Common myeloid progenitor, CD34-positive (primary cell): Measurements from ENCODE around the gene FBXO11.

Experiments
- CTCF ChIA-PET: fragments of 350-600 bp; sonication (Branson Sonifier 250); formaldehyde crosslinking; loops from one replicate; lab custom pipeline; 2021; ENCODE audit warnings: antibody characterized with exemption; lab: Charles Lee
- POLR2A ChIA-PET: fragments of 350-600 bp; sonication (Branson Sonifier 250); formaldehyde crosslinking; loops from one replicate; lab custom pipeline; 2021; ENCODE audit warnings: antibody characterized with exemption; lab: Charles Lee
- DNase-seq, 3 donors: peaks; one replicate each; pipeline versions ENCODE4 v3.0.0 to v3.0.0-alpha.2; 2013
- H3K27ac ChIP-seq, 2 experiments: 1 replicate in 1 of 2; 2 replicates in 1 of 2; pipeline ENCODE4 v1.7.0; 2013; ENCODE audit warnings: inconsistent platforms in 2 of 2, low read length in 2 of 2, mild to moderate bottlenecking in 2 of 2, low read depth in 1 of 2, moderate library complexity in 1 of 2; ENCODE audit not compliant: severe bottlenecking in 2 of 2, insufficient read depth in 1 of 2, poor library complexity in 1 of 2
- H3K27me3 ChIP-seq, 5 experiments: replicated peaks in 2 of 5; 1 replicate in 3 of 5; 2 replicates in 2 of 5; pipeline versions ENCODE4 v1.6.1 to v1.7.0; 2013; ENCODE audit warnings: low read length in 4 of 5, mild to moderate bottlenecking in 2 of 5, moderate library complexity in 2 of 5, inconsistent platforms in 1 of 5; ENCODE audit not compliant: insufficient read depth in 5 of 5, control insufficient read depth in 4 of 5
- H3K36me3 ChIP-seq, 4 experiments: 1 replicate in 2 of 4; 2 replicates in 2 of 4; pipeline versions ENCODE4 v1.6.1 to v1.7.0; 2013; ENCODE audit warnings: low read length in 3 of 4, control low read depth in 1 of 4, mild to moderate bottlenecking in 1 of 4; ENCODE audit not compliant: control insufficient read depth in 4 of 4, insufficient read depth in 4 of 4
- H3K4me1 ChIP-seq, 4 experiments: 1 replicate in 3 of 4; 2 replicates in 1 of 4; pipeline versions ENCODE4 v1.6.1 to v1.7.1; 2013; ENCODE audit warnings: low read length in 3 of 4, mild to moderate bottlenecking in 3 of 4, control low read depth in 1 of 4, inconsistent platforms in 1 of 4, moderate library complexity in 1 of 4; ENCODE audit not compliant: control insufficient read depth in 4 of 4, insufficient read depth in 4 of 4; ENCODE audit errors: control extremely low read depth in 1 of 4
- H3K4me3 ChIP-seq, 7 experiments: 1 replicate in 4 of 7; 2 replicates in 3 of 7; pipeline versions ENCODE4 v1.5.1 to v1.7.0; 2013; ENCODE audit warnings: mild to moderate bottlenecking in 7 of 7, low read length in 6 of 7, moderate library complexity in 6 of 7, inconsistent platforms in 2 of 7, low read depth in 2 of 7, control low read depth in 1 of 7; ENCODE audit not compliant: insufficient read depth in 4 of 7, control insufficient read depth in 1 of 7; ENCODE audit errors: extremely low read depth in 1 of 7
- H3K9me3 ChIP-seq, 5 experiments: 1 replicate in 4 of 5; 2 replicates in 1 of 5; pipeline versions ENCODE4 v1.6.1 to v1.7.1; 2013; ENCODE audit warnings: low read length in 4 of 5, mild to moderate bottlenecking in 2 of 5, inconsistent platforms in 1 of 5, low read depth in 1 of 5, moderate library complexity in 1 of 5; ENCODE audit not compliant: control insufficient read depth in 4 of 5, insufficient read depth in 2 of 5; ENCODE audit errors: control extremely low read depth in 1 of 5
- WGBS: methylation state at CpG from one replicate; pipeline ENCODE4 v1.1.5; 2013; ENCODE audit not compliant: insufficient coverage; 5-methylcytosine and 5-hydroxymethylcytosine counted together

The FBXO11 gene

GRCh38 chr2:47890711-47891368 lies 15.5 kb downstream of the FBXO11 start:
- Histone ChIP-seq H3K9me3 (no peaks in the 10 kb centered on the region), H3K27ac (no peak overlapping the region), H3K4me1 (peaks cover 3 to 23% (median 13%) of the 10 kb centered on the region in 4 experiments), H3K36me3 (peaks cover 0 to 11% (median 4%) of the 10 kb centered on the region in 4 experiments), H3K4me3 (no peak overlapping the region), H3K27me3 (no peaks in the 10 kb centered on the region)
- DNase-seq: no peak
- CTCF ChIA-PET: interaction anchor here (1.3 kb wide), 1 partner anchor 20 kb away, joined by 3 read pairs; no protein-coding TSS in a partner anchor
- POLR2A ChIA-PET: interaction anchor here (1.1 kb wide), 1 partner anchor 10 kb away, joined by 5 read pairs; no protein-coding TSS in a partner anchor
- 100% methylated on average over 2 of the region's 10 CpGs for WGBS

DNA sequence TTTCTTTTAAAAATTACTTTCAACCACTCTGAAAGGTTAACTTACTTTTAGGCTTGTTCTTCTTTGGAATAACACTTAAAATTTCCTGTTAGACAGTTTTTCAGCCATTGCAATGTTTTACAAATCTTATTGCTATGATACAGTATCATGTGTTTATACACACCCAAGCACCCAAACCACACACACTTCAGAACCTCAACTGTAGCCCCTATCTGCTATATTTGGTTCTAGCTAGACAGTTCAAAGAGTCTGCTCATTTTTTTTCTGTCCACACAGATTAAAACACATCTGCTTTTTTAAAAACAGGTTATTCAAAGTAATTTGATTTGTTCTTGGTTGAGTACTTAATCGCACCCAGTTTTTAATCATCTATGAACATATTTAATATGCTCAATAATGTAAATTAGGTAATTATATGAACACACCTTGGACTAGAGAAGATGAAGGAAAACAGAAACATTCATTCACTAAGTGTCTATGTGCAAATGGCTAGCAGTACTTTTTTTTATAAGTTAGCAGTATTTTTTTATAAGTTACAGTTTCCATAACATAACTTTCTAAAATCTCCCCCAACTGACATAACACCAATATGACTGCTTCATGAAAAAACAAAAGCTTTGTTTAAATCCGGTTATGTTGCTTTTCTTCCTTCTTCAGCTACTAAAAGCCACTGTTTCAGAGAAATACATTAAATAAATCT lies 17.6 kb downstream of the FBXO11 start:
- Histone ChIP-seq H3K27ac (peak overlapping the region; percentile 3 to 75), H3K4me1 (peaks cover 3 to 14% (median 11%) of the 10 kb centered on the region in 4 experiments), H3K9me3 (no peaks in the 10 kb centered on the region), H3K4me3 (no peak overlapping the region), H3K27me3 (no peaks in the 10 kb centered on the region), H3K36me3 (peaks cover 0 to 11% (median 4%) of the 10 kb centered on the region in 4 experiments)
- CTCF ChIA-PET: interaction anchor here (1.0 kb wide), 1 partner anchor 11 kb away, joined by 5 read pairs; no protein-coding TSS in a partner anchor
- WGBS: no CpG with 5 or more reads among the region's 2 CpGs
- POLR2A ChIA-PET: no interaction called here
- DNase-seq: peak; percentile 40 to 91 (median 81)

DNA sequence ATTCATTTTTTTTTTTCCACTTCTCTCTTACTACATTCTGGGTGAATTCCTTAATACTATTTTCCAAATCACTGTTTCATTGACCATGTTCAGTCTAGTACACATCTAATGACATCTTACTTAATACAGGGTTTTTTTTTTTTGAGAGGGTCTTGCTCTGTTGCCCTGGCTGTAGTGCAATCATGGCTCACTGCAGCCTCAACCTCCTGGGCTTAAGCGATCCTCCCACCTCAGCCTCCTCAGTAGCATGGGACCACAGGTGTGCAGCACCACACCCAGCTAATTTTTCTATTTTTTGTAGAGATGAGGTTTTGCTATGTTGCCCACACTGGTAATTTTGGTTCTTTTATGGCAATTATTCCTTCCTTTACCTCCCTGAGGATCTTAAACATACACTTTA lies 29.4 kb downstream of the FBXO11 start:
- no peak for DNase-seq
- Histone ChIP-seq H3K4me1 (peaks cover 0 to 3% (median under 1%) of the 10 kb centered on the region in 4 experiments), H3K4me3 (no peak overlapping the region), H3K9me3 (no peaks in the 10 kb centered on the region), H3K27ac (no peak overlapping the region), H3K36me3 (peaks cover 2 to 15% (median 6%) of the 10 kb centered on the region in 4 experiments), H3K27me3 (no peaks in the 10 kb centered on the region)
- CTCF ChIA-PET: interaction anchor here (2.6 kb wide), 1 partner anchor 19 kb away, joined by 5 read pairs; no protein-coding TSS in a partner anchor
- WGBS: no CpG with 5 or more reads among the region's 1 CpG
- POLR2A ChIA-PET: no interaction called here

DNA sequence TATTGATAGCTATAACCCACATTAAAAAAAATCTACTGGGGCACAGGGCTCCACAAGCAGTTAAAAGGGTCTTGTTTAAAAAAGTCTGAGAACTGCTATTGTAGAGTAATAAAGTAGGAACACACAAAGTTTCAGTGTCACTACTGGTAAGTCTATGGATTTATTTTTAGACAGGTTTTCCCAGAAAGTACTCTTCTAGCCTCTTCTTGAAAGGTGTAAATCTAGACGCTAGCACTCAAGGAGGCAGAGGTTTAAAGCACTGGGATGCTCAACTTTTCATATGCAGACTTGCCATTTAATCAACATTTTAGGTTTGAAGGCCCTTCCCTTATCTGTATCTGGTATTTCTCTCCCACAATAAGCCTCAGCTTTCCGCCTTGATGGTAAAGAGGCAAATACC lies 33.4 kb downstream of the FBXO11 start:
- Histone ChIP-seq H3K4me3 (no peak overlapping the region), H3K36me3 (peaks cover 0 to 32% (median 5%) of the 10 kb centered on the region in 4 experiments), H3K9me3 (no peaks in the 10 kb centered on the region), H3K27me3 (no peaks in the 10 kb centered on the region), H3K27ac (no peak overlapping the region), H3K4me1 (peaks cover 4 to 37% (median 25%) of the 10 kb centered on the region in 4 experiments)
- ChIA-PET CTCF (interaction anchor here (1.2 to 1.5 kb wide), 3 partner anchors 10 to 45 kb away, joined by 3 to 6 read pairs (median 3); partner anchors contain the start of gene FBXO11), POLR2A (no interaction called here)
- no peak for DNase-seq
- 100% methylated on average over 2 of the region's 2 CpGs for WGBS

DNA sequence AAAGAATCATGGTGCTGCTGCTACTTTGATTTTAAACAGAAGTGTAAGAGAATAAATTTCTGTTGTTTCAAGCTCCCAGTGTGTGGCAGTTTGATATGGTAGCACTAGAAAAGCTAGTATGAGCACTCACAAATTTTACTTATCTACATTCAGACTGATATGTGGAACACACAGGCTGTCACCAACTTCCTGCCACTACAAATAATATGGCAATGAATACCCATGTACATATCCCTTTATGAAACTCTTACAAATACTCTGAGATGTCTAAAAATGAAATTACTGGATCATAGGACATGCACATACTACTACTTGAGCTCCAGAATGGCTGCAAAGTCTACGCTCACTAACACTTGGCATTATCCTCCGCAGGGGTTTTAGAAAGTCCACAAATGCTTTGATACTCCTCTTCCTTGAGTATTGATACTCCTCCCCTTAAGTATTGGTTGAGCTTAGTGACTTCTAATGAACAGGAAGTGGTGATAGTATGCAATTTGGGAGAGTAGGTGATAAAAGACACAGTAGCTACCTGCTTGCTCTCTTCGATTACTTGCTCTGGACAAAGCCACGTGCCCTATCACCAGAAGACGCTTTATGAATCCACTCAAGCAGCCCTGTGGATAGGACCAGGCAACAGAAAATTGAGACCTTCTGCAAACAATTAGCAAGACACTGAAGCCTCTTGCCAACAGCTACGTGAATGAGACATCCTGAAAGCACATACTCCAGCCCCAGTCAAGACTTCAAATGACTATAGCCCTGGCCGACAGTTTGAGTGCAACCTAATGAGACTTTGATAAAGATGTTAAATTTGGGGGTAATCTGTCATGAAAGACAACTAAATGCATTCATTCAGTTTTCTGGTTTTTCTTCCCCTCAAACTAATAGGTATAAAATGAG lies 35.4 kb downstream of the FBXO11 start:
- peaks cover 6 to 50% (median 33%) of the 10 kb centered on the region in 4 experiments for H3K4me1 ChIP-seq
- H3K9me3 ChIP-seq: no peaks in the 10 kb centered on the region
- peak overlapping the region in 1 of 2 experiments; percentile 60 for H3K27ac ChIP-seq
- ChIA-PET POLR2A (interaction anchor here (1.4 kb wide), 1 partner anchor 31 kb away, joined by 6 read pairs; no protein-coding TSS in a partner anchor), CTCF (interaction anchor here (0.8 to 2.0 kb wide), 7 partner anchors 8 to 234 kb away, joined by 3 to 6 read pairs (median 4); no protein-coding TSS in a partner anchor)
- H3K27me3 ChIP-seq: no peaks in the 10 kb centered on the region
- peak overlapping the region in 1 of 7 experiments; percentile 16 for H3K4me3 ChIP-seq
- peak in 1 of 3 donors; percentile 45 for DNase-seq
- WGBS: 95% methylated on average over 5 of the region's 7 CpGs
- peaks cover 0 to 26% (median 5%) of the 10 kb centered on the region in 4 experiments for H3K36me3 ChIP-seq

- Histone ChIP-seq H3K27me3 (no peaks in the 10 kb centered on the region), H3K4me3 (no peak overlapping the region), H3K9me3 (no peaks in the 10 kb centered on the region), H3K4me1 (peaks cover 6 to 57% (median 34%) of the 10 kb centered on the region in 4 experiments), H3K36me3 (peaks cover 0 to 26% (median 5%) of the 10 kb centered on the region in 4 experiments), H3K27ac (peak overlapping the region; percentile 30 to 60)
- CTCF ChIA-PET: interaction anchor here (0.6 to 2.0 kb wide), 3 partner anchors 20 to 248 kb away, joined by 3 to 6 read pairs (median 4); no protein-coding TSS in a partner anchor
- POLR2A ChIA-PET: interaction anchor here (1.4 kb wide), 1 partner anchor 32 kb away, joined by 6 read pairs; no protein-coding TSS in a partner anchor
- WGBS: 100% methylated on average over 1 of the region's 2 CpGs
- DNase-seq: no peak
Observed at GRCh38 chr2:47869859-47870595, 36.3 kb downstream of the FBXO11 start.
